Measurements from ENCODE around the gene AUP1. TPM values are rescaled to one million over a fixed set of nuclear protein-coding genes. Genes with fewer than 3 reads are reported as not detected.

Gene AUP1
- total and polyA plus RNA-seq, 9 of the 15 experiments (the other 6 are each of a cell fraction or from before 2014, with no cell fraction given) = 70.7 to 245 (median 165) TPM

DNA sequence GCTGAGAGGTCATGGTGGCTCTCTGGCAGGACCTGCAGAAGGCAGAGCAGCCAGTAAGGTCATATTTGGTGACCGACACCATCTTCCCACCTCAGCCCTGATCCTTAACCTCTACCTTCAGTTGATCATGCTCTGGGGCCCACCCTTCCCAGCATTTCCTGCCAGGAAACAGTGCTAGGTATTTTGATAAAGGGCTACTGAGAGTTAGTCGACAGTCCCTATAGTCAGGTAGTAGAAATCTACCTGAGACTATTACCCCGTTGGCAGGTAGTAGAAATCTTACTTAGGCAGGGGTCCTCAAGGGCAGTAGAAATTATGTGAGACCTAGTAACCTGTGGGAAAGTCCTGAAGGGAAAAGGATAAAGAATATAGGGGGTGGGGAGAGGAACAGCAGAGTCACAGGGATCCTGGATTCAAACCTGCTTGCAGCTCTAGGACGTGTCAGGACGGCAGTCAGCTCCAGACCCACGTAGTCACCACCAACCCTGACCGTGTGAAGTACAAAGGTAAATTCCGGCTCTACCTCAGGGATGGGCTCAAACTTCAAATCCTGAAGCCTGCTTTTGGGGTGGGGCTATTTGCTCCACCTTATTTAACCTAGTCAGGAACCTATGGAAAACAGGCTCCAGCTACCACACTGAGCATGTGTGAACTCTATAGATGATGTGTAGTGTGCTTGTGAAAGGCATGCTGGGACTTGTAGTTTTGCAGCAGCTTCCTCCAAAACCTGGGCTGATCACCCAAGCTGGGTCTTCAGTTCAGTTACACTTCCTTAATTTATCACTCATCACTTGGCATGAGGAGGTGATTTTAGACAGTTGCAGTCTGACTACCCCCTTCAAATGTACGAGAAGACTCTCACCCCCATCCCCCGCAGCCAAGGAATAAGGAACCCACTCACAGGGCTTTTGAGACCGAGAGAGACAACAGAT is 3.5 kb downstream of the AUP1 start, which contains the start of gene DQX1 (continued):
- TF ChIP-seq, protein P1, sequence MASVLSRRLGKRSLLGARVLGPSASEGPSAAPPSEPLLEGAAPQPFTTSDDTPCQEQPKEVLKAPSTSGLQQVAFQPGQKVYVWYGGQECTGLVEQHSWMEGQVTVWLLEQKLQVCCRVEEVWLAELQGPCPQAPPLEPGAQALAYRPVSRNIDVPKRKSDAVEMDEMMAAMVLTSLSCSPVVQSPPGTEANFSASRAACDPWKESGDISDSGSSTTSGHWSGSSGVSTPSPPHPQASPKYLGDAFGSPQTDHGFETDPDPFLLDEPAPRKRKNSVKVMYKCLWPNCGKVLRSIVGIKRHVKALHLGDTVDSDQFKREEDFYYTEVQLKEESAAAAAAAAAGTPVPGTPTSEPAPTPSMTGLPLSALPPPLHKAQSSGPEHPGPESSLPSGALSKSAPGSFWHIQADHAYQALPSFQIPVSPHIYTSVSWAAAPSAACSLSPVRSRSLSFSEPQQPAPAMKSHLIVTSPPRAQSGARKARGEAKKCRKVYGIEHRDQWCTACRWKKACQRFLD (CRISPR knock-in tag; IDR thresholded peaks at IDR 0.05) = no peak
- TF ChIP-seq, protein P2, sequence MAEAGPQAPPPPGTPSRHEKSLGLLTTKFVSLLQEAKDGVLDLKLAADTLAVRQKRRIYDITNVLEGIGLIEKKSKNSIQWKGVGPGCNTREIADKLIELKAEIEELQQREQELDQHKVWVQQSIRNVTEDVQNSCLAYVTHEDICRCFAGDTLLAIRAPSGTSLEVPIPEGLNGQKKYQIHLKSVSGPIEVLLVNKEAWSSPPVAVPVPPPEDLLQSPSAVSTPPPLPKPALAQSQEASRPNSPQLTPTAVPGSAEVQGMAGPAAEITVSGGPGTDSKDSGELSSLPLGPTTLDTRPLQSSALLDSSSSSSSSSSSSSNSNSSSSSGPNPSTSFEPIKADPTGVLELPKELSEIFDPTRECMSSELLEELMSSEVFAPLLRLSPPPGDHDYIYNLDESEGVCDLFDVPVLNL (CRISPR knock-in tag; IDR thresholded peaks at IDR 0.05; ENCODE audit: low read depth) = no peak
- TF ChIP-seq, protein P3, sequence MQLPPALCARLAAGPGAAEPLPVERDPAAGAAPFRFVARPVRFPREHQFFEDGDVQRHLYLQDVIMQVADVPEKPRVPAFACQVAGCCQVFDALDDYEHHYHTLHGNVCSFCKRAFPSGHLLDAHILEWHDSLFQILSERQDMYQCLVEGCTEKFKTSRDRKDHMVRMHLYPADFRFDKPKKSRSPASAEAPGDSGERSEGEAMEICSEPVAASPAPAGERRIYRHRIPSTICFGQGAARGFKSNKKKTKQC (CRISPR knock-in tag; IDR thresholded peaks at IDR 0.05) = no peak
- TF ChIP-seq ZC3H8 (IDR thresholded peaks at IDR 0.05) (no peak), CREB1 (IDR thresholded peaks at IDR 0.05) (peak; percentile 64; the same call in 1 of the 2 replicates), CREB1 (CRISPR knock-in tag; IDR thresholded peaks at IDR 0.05) (0 out of 2 replicates have a peak, but pooled peaks have one; percentile 28), SNRNP70 (optimal IDR thresholded peaks at IDR 0.05; ENCODE audit: low read depth, low read length) (no peak), ZNF780A (CRISPR knock-in tag; IDR thresholded peaks at IDR 0.05) (no peak), ETV6 (IDR thresholded peaks at IDR 0.05; ENCODE audit: borderline replicate concordance in 1 of 2, low read depth in 2 of 2, low read length in 1 of 2) (no peak), ETV6 (CRISPR knock-in tag; IDR thresholded peaks at IDR 0.05; ENCODE audit: borderline replicate concordance) (no peak), FOXA1 (IDR thresholded peaks at IDR 0.05; ENCODE audit: borderline replicate concordance) (no peak), KAT2B (IDR thresholded peaks at IDR 0.05; ENCODE audit: low read depth, low read length) (no peak), GATAD2B (IDR thresholded peaks at IDR 0.05; ENCODE audit: borderline replicate concordance) (no peak)
- TF ChIP-seq, protein P4, sequence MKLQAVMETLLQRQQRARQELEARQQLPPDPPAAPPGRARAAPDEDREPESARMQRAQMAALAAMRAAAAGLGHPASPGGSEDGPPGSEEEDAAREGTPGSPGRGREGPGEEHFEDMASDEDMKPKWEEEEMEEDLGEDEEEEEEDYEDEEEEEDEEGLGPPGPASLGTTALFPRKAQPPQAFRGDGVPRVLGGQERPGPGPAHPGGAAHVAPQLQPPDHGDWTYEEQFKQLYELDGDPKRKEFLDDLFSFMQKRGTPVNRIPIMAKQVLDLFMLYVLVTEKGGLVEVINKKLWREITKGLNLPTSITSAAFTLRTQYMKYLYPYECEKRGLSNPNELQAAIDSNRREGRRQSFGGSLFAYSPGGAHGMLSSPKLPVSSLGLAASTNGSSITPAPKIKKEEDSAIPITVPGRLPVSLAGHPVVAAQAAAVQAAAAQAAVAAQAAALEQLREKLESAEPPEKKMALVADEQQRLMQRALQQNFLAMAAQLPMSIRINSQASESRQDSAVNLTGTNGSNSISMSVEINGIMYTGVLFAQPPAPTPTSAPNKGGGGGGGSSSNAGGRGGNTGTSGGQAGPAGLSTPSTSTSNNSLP (IDR thresholded peaks at IDR 0.05; ENCODE audit: borderline replicate concordance, low read depth, low read length) = no peak
- TF ChIP-seq, protein P5, sequence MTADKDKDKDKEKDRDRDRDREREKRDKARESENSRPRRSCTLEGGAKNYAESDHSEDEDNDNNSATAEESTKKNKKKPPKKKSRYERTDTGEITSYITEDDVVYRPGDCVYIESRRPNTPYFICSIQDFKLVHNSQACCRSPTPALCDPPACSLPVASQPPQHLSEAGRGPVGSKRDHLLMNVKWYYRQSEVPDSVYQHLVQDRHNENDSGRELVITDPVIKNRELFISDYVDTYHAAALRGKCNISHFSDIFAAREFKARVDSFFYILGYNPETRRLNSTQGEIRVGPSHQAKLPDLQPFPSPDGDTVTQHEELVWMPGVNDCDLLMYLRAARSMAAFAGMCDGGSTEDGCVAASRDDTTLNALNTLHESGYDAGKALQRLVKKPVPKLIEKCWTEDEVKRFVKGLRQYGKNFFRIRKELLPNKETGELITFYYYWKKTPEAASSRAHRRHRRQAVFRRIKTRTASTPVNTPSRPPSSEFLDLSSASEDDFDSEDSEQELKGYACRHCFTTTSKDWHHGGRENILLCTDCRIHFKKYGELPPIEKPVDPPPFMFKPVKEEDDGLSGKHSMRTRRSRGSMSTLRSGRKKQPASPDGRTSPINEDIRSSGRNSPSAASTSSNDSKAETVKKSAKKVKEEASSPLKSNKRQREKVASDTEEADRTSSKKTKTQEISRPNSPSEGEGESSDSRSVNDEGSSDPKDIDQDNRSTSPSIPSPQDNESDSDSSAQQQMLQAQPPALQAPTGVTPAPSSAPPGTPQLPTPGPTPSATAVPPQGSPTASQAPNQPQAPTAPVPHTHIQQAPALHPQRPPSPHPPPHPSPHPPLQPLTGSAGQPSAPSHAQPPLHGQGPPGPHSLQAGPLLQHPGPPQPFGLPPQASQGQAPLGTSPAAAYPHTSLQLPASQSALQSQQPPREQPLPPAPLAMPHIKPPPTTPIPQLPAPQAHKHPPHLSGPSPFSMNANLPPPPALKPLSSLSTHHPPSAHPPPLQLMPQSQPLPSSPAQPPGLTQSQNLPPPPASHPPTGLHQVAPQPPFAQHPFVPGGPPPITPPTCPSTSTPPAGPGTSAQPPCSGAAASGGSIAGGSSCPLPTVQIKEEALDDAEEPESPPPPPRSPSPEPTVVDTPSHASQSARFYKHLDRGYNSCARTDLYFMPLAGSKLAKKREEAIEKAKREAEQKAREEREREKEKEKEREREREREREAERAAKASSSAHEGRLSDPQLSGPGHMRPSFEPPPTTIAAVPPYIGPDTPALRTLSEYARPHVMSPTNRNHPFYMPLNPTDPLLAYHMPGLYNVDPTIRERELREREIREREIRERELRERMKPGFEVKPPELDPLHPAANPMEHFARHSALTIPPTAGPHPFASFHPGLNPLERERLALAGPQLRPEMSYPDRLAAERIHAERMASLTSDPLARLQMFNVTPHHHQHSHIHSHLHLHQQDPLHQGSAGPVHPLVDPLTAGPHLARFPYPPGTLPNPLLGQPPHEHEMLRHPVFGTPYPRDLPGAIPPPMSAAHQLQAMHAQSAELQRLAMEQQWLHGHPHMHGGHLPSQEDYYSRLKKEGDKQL (CRISPR knock-in tag; IDR thresholded peaks at IDR 0.05; ENCODE audit: borderline replicate concordance) = no peak

Measured in K562 (cell line).